Adrenal gland (tissue), 19 donors: ENCODE measurements around the gene SERPINB12. TPM values are rescaled to one million over a fixed set of nuclear protein-coding genes. Genes with fewer than 3 reads are reported as not detected.

Experiments used
- DNase-seq, 7 donors: peaks; one replicate each; pipeline ENCODE4 v3.0.0-alpha.2; 2019 to 2020
- H3K27ac ChIP-seq, 5 donors: fragments of 200-600 bp; sonication (generic) in 4 of 5; 1 replicate in 3 of 5; 2 replicates in 2 of 5; pipeline versions ENCODE4 v1.5.1 to v1.8.0; 2016 to 2020; ENCODE audit warnings: mild to moderate bottlenecking in 1 of 5
- H3K27me3 ChIP-seq: fragments of 200-600 bp; 2 replicates; pipeline ENCODE4 v1.8.0; 2021
- H3K36me3 ChIP-seq, 2 donors: fragments of 200-600 bp; replicated peaks in 1 of 2; 1 replicate in 1 of 2; 2 replicates in 1 of 2; pipeline versions ENCODE4 v1.5.1 to v1.8.0; 2018 to 2022
- H3K4me1 ChIP-seq, 2 donors: fragments of 200-600 bp; replicated peaks in 1 of 2; 1 replicate in 1 of 2; 2 replicates in 1 of 2; pipeline versions ENCODE4 v1.5.1 to v1.8.0; 2018 to 2021
- H3K4me3 ChIP-seq, 4 donors: fragments of 200-600 bp; sonication (generic) in 3 of 4; one replicate each; pipeline ENCODE4 v1.5.1; 2016 to 2018
- H3K9me3 ChIP-seq, 3 donors: fragments of 200-600 bp; sonication (generic) in 1 of 3; replicated peaks in 1 of 3; 1 replicate in 2 of 3; 2 replicates in 1 of 3; pipeline versions ENCODE4 v1.5.1 to v1.8.0; 2016 to 2021
- CTCF ChIP-seq, 6 experiments: fragments of 450-650 bp in 4 of 6; fragments of 200-600 bp in 2 of 6; sonication (generic) in 1 of 6; IDR thresholded peaks; 1 replicate in 5 of 6; 2 replicates in 1 of 6; pipeline versions ENCODE4 v1.5.1 to v1.8.0; 2016 to 2021; ENCODE audit warnings: antibody characterized with exemption in 6 of 6, mild to moderate bottlenecking in 2 of 6, moderate library complexity in 1 of 6
- POLR2A ChIP-seq, 2 donors: fragments of 450-650 bp; IDR thresholded peaks; one replicate each; pipeline ENCODE4 v1.6.1; 2017; ENCODE audit warnings: antibody characterized with exemption in 2 of 2, mild to moderate bottlenecking in 2 of 2, moderate library complexity in 1 of 2
- WGBS, 4 donors: extraction: QIAGEN DNeasy Blood & Tissue Kit in 2 of 4; methylation state at CpG; one replicate each; pipeline versions ENCODE4 v1.1.5 to v1.1.7; 2013 to 2017; 5-methylcytosine and 5-hydroxymethylcytosine counted together
- intact Hi-C, 2 donors: fragments of 100-400 bp; cut with DNase I; formaldehyde crosslinking; loops; one replicate each; pipeline versions ENCODE4 v1.14.1 to v1.15.0; 2022 to 2023
- long read RNA-seq, 10 donors: library from polyadenylated mRNA in 3 of 10; unstranded in 2 of 10; stranded (forward) in 1 of 10; transcript quantifications; one replicate each; pipeline ENCODE4 v2.0.0 and lab custom pipeline, GENCODE V29; 2021 to 2026
- polyA plus RNA-seq, 3 donors: library from polyadenylated mRNA; stranded (reverse); fragments of 200-250 nt in 2 of 3; fragments of 350-450 nt in 1 of 3; fragmentation: Illumina TruSeq in 1 of 3; extraction: RNeasy Lipid Tissue Mini Kit (QIAGEN cat#74804) in 1 of 3; gene quantifications; one replicate each; pipeline ENCODE4 v1.2.3, GENCODE V29; 2013 to 2014
- total RNA-seq, 9 donors: library from RNA; depleted of rRNA in 4 of 9; stranded (reverse); fragments of >200 nt in 4 of 9; fragments of 120-200 nt in 1 of 9; fragmentation: NEBNext Ultra II Directional in 1 of 9; extraction: Animal tissue kit (Norgen Biotek cat#: 25700) in 1 of 9; gene quantifications; one replicate each; pipeline versions ENCODE4 v1.1.0 to v1.2.4, GENCODE V29; 2013 to 2023
- donor health status: healthy with polysubstance abuse.
- donor health status: Bipolar disorder and iron deficiency.
- donor health status: DM: yes; HTN: yes; CAD: no.
- donor health status: DM: no; HTN: no; CAD: no.
- donor health status: DM: no; HTN: no; CAD: no.
- donor health status: DM: yes; HTN: yes; CAD: no.

SERPINB12 gene
- total RNA-seq: under 1 TPM in 1 of 9 donors, not detected in 8; 0.17 TPM
- not detected for polyA plus RNA-seq
- long read RNA-seq, donor 1: 0 reads
- long read RNA-seq, donor 2: 0 reads
- long read RNA-seq, donor 3: 0 reads
- long read RNA-seq, donor 4: 0 reads
- long read RNA-seq, donor 5: 0 reads
- long read RNA-seq, donor 6: 0 reads
- long read RNA-seq, donor 7: 0 reads
- long read RNA-seq, donor 8: 0 reads
- long read RNA-seq, donor 9: 0 reads
- long read RNA-seq, donor 10: 0 reads

GRCh38 chr18:63542069-63542468 lies at the start of gene SERPINB12:
Gene SERPINB12 (plus strand): TSS chr18:63542369. CDS start chr18:63556160, 13,791 bp downstream.
- Histone ChIP-seq H3K4me1 (peaks cover 0 to 5% of the 10 kb centered on the region in 2 donors), H3K4me3 (no peak within 1 kb of the TSS), H3K27me3 (no peaks in the 10 kb centered on the region), H3K36me3 (no peaks in the 10 kb centered on the region), H3K27ac (no peak within 1 kb of the TSS), H3K9me3 (no peaks in the 10 kb centered on the region)
- no peak for DNase-seq
- TF ChIP-seq POLR2A (IDR thresholded peaks at IDR 0.05) (no peak), CTCF (IDR thresholded peaks at IDR 0.05) (no peak)
- intact Hi-C loops: no loop called here
- 79 to 86% (median 81%) methylated on average over 1 of the region's 1 CpG for WGBS, 4 donors

GRCh38 chr18:63492851-63493250 lies 49.3 kb upstream of the SERPINB12 start:
- intact Hi-C loops: no loop called here
- DNase-seq: no peak
- no peaks in the 10 kb centered on the region for H3K27me3 ChIP-seq
- H3K27ac ChIP-seq: no peak overlapping the region
- H3K4me1 ChIP-seq: no peaks in the 10 kb centered on the region
- 63 to 81% (median 79%) methylated on average over 3 of the region's 3 CpGs for WGBS, 4 donors
- H3K9me3 ChIP-seq: no peaks in the 10 kb centered on the region
- H3K36me3 ChIP-seq: no peaks in the 10 kb centered on the region
- no peak overlapping the region for H3K4me3 ChIP-seq
- TF ChIP-seq CTCF (IDR thresholded peaks at IDR 0.05): no peak
- TF ChIP-seq POLR2A (IDR thresholded peaks at IDR 0.05): no peak

- H3K36me3 ChIP-seq: no peaks in the 10 kb centered on the region
- WGBS, 4 donors: 83 to 92% (median 89%) methylated on average over 2 of the region's 2 CpGs
- no peaks in the 10 kb centered on the region for H3K27me3 ChIP-seq
- no peak for TF ChIP-seq POLR2A (IDR thresholded peaks at IDR 0.05)
- TF ChIP-seq CTCF (IDR thresholded peaks at IDR 0.05): no peak
- intact Hi-C loops: no loop called here
- H3K4me3 ChIP-seq: no peak overlapping the region
- no peak overlapping the region for H3K27ac ChIP-seq
- H3K9me3 ChIP-seq: no peaks in the 10 kb centered on the region
- no peak for DNase-seq
- H3K4me1 ChIP-seq: no peaks in the 10 kb centered on the region
These were observed 46.5 kb upstream of the SERPINB12 start for GRCh38 chr18:63495675-63496074.

- peak in 1 of 7 donors; percentile 24 for DNase-seq
- 43 to 69% (median 50%) methylated on average over 2 of the region's 2 CpGs for WGBS, 4 donors
- no peaks in the 10 kb centered on the region for H3K9me3 ChIP-seq
- no peak overlapping the region for H3K4me3 ChIP-seq
- TF ChIP-seq POLR2A (IDR thresholded peaks at IDR 0.05): no peak
- peak in 5 of 6 experiments; percentile 10 to 42 (median 17) for TF ChIP-seq CTCF (IDR thresholded peaks at IDR 0.05)
- no peaks in the 10 kb centered on the region for H3K27me3 ChIP-seq
- H3K4me1 ChIP-seq: no peaks in the 10 kb centered on the region
- no peaks in the 10 kb centered on the region for H3K36me3 ChIP-seq
- intact Hi-C loops: no loop called here
- H3K27ac ChIP-seq: no peak overlapping the region
These were observed 36.4 kb upstream of the SERPINB12 start for GRCh38 chr18:63505566-63506335.
